Measurements from ENCODE around the gene CHMP4A. TPM values are rescaled to one million over a fixed set of nuclear protein-coding genes. Genes with fewer than 3 reads are reported as not detected.

Gene CHMP4A
- total RNA-seq, 1 experiment from 2014 or later = 32.7 TPM

GRCh38 chr14:24216345-24216699, 3.0 kb upstream of the CHMP4A start (continued):
- TF ChIP-seq HMGXB4 (CRISPR knock-in tag; IDR thresholded peaks at IDR 0.05) = no peak
- TF ChIP-seq ZNF416 (CRISPR knock-in tag; IDR thresholded peaks at IDR 0.05) = no peak
- no peak for TF ChIP-seq SMAD4 (CRISPR knock-in tag; IDR thresholded peaks at IDR 0.05)
- no peak for TF ChIP-seq NR3C1 (CRISPR knock-in tag; conservative IDR thresholded peaks at IDR 0.05; ENCODE audit: low read depth)

- DNase-seq (ENCODE audit: low spot score) = peak; percentile 85
- H3K27ac Mint-ChIP-seq = peak within 1 kb of the TSS; percentile 97
- H3K4me3 Mint-ChIP-seq = peak within 1 kb of the TSS; percentile 96
- peak; percentile 71 for ATAC-seq
- CTCF ChIA-PET = interaction anchor here (0.6 to 2.6 kb wide), 21 partner anchors 12 to 226 kb away, joined by 3 to 31 read pairs (median 5); partner anchors contain the start of genes CIDEB, DHRS1, IPO4 and IRF9
- no peaks in the 10 kb centered on the region for H3K9me3 Mint-ChIP-seq
- POLR2A ChIA-PET = interaction anchor here (0.7 to 2.1 kb wide), 5 partner anchors 20 to 70 kb away, joined by 3 to 10 read pairs (median 7); partner anchors contain the start of genes IPO4, PSME2, RABGGTA and TINF2
- peaks cover 13% of the 10 kb centered on the region for H3K36me3 Mint-ChIP-seq
- peaks cover 23% of the 10 kb centered on the region for H3K4me1 Mint-ChIP-seq
- no peaks in the 10 kb centered on the region; the same call in 1 of the 2 replicates for H3K27me3 Mint-ChIP-seq (ENCODE audit: low read depth)
- TF ChIP-seq FOXP1 (CRISPR knock-in tag; IDR thresholded peaks at IDR 0.05; ENCODE audit: borderline replicate concordance) = peak; percentile 88
- peak; percentile 78 for TF ChIP-seq ARID4B (CRISPR knock-in tag; IDR thresholded peaks at IDR 0.05; ENCODE audit: borderline replicate concordance)
- 0 out of 2 replicates have a peak, but pooled peaks have one; percentile 40 for TF ChIP-seq ZMAT4 (CRISPR knock-in tag; IDR thresholded peaks at IDR 0.05)
- TF ChIP-seq ESRRA (CRISPR knock-in tag; IDR thresholded peaks at IDR 0.05; ENCODE audit: borderline replicate concordance) = peak; percentile 62; the same call in 1 of the 2 replicates
- TF ChIP-seq PRRX2 (CRISPR knock-in tag; IDR thresholded peaks at IDR 0.05) = peak; percentile 86; the same call in 1 of the 2 replicates
- no peak for TF ChIP-seq E2F4 (CRISPR knock-in tag; IDR thresholded peaks at IDR 0.05; ENCODE audit: borderline replicate concordance, low read depth)
- peak; percentile 85; the same call in 1 of the 2 replicates for TF ChIP-seq MAX (CRISPR knock-in tag; IDR thresholded peaks at IDR 0.05)
- TF ChIP-seq RELA (CRISPR knock-in tag; IDR thresholded peaks at IDR 0.05; ENCODE audit: borderline replicate concordance) = 0 out of 2 replicates have a peak, but pooled peaks have one; percentile 57
- 0 out of 2 replicates have a peak, but pooled peaks have one; percentile 14 for TF ChIP-seq ZNF671 (CRISPR knock-in tag; IDR thresholded peaks at IDR 0.05)
- peak; percentile 51 for TF ChIP-seq USF2 (CRISPR knock-in tag; IDR thresholded peaks at IDR 0.05)
- no peak for TF ChIP-seq IRF1 (CRISPR knock-in tag; IDR thresholded peaks at IDR 0.05)
- TF ChIP-seq ZNF416 (CRISPR knock-in tag; IDR thresholded peaks at IDR 0.05) = peak; percentile 55; the same call in 1 of the 2 replicates
- peak; percentile 58; the same call in 1 of the 2 replicates for TF ChIP-seq PREB (CRISPR knock-in tag; IDR thresholded peaks at IDR 0.05; ENCODE audit: borderline replicate concordance)
- 0 out of 2 replicates have a peak, but pooled peaks have one; percentile 25 for TF ChIP-seq ZNF281 (CRISPR knock-in tag; IDR thresholded peaks at IDR 0.05)
- TF ChIP-seq SP1 (CRISPR knock-in tag; conservative IDR thresholded peaks at IDR 0.05) = peak; percentile 74; the same call in 1 of the 2 replicates
Measured at GRCh38 chr14:24215495-24216344, 2.4 kb upstream of the CHMP4A start, which contains the start of gene MDP1. MDP1 (minus strand) TSS chr14:24216066; CDS start chr14:24215955, 111 bp downstream.
